Progenitor cell of endocrine pancreas (in vitro differentiated cells): Measurements from ENCODE around the gene RNF10. TPM values are rescaled to one million over a fixed set of nuclear protein-coding genes. Genes with fewer than 3 reads are reported as not detected.
"Not testable (repeated sequence)": the region's sequence is repeated elsewhere in the genome, so short reads cannot be mapped to it uniquely, and the experiment has no call there.

Experiments used
- DNase-seq: peaks from one replicate; pipeline ENCODE4 v3.0.0; 2021; ENCODE audit warnings: low spot score; ENCODE audit not compliant: unreplicated experiment
- H3K27ac Mint-ChIP-seq: 2 replicates; pipeline ENCODE4 v1.8.0; 2021; ENCODE audit warnings: mild to moderate bottlenecking, moderate library complexity, mixed read lengths
- H3K27me3 Mint-ChIP-seq: 2 replicates; pipeline ENCODE4 v1.8.0; 2021; ENCODE audit warnings: mixed read lengths
- H3K36me3 Mint-ChIP-seq: 2 replicates; pipeline ENCODE4 v1.8.0; 2022; ENCODE audit warnings: mixed read lengths; ENCODE audit not compliant: insufficient read depth
- H3K4me1 Mint-ChIP-seq: 2 replicates; pipeline ENCODE4 v1.8.0; 2021; ENCODE audit warnings: low read depth, mixed read lengths
- H3K4me3 Mint-ChIP-seq: 2 replicates; pipeline ENCODE4 v1.8.0; 2021; ENCODE audit warnings: low read depth, mild to moderate bottlenecking, moderate library complexity, mixed read lengths
- H3K9me3 Mint-ChIP-seq: 2 replicates; pipeline ENCODE4 v1.8.0; 2021; ENCODE audit warnings: low read depth, mixed read lengths
- total RNA-seq: library from RNA; stranded (reverse); gene quantifications from 2 replicates; pipeline ENCODE4 v1.2.1, GENCODE V29; 2021
- TF ChIP-seq, protein P1 (sequence below): fragments of 200-600 bp; sonication (generic); IDR thresholded peaks from one replicate; pipeline ENCODE4 v1.5.0; 2021; ENCODE audit warnings: antibody characterized with exemption, mild to moderate bottlenecking; ENCODE audit not compliant: unreplicated experiment

Gene RNF10
- total RNA-seq, 1 donor from 2014 or later, result 167 TPM

DNA sequence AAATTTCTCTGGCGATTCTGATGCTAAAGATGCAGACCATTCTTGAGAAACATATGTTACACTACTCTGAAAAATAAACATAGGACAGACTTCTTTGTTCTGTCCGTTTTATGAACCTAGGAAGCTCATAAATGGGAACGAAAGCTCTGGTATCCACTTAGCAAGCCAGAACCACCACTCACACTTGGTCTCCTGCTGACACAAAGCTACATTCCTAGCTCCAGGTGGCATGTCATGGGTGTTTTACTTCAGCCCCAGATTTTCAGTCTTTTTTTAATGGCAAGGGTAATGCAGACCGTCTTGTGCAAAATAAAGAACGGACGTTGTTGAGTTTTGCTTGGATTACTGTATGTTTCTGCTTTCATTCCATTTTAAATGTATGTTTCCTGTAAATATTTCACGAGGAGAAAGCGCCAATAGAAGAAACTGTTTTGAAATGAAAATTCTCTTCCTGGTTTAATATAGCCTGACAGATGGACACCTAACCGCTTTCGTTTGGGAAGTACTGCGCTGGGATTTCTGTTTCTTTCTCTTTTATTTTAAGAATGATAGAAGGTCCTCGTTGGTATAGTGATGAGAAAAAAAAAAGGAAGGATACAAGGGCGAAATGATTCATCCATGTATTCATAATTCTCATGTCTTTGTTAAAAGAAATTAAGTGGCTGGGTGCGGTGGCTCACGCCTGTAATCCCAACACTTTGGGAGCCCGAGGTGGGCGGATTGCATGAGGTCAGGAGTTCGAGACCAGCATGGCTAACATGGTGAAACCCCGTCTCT, 4.3 kb upstream of the RNF10 start:
- DNase-seq, result no peak
- Mint-ChIP-seq H3K27me3 (no peaks in the 10 kb centered on the region), H3K27ac (peak overlapping the region; percentile 100), H3K4me1 (peaks cover 9% of the 10 kb centered on the region), H3K9me3 (no peaks in the 10 kb centered on the region), H3K36me3 (no peaks in the 10 kb centered on the region), H3K4me3 (peak overlapping the region; percentile 100)
- TF ChIP-seq, protein P1, sequence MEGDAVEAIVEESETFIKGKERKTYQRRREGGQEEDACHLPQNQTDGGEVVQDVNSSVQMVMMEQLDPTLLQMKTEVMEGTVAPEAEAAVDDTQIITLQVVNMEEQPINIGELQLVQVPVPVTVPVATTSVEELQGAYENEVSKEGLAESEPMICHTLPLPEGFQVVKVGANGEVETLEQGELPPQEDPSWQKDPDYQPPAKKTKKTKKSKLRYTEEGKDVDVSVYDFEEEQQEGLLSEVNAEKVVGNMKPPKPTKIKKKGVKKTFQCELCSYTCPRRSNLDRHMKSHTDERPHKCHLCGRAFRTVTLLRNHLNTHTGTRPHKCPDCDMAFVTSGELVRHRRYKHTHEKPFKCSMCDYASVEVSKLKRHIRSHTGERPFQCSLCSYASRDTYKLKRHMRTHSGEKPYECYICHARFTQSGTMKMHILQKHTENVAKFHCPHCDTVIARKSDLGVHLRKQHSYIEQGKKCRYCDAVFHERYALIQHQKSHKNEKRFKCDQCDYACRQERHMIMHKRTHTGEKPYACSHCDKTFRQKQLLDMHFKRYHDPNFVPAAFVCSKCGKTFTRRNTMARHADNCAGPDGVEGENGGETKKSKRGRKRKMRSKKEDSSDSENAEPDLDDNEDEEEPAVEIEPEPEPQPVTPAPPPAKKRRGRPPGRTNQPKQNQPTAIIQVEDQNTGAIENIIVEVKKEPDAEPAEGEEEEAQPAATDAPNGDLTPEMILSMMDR, result no peak

DNA sequence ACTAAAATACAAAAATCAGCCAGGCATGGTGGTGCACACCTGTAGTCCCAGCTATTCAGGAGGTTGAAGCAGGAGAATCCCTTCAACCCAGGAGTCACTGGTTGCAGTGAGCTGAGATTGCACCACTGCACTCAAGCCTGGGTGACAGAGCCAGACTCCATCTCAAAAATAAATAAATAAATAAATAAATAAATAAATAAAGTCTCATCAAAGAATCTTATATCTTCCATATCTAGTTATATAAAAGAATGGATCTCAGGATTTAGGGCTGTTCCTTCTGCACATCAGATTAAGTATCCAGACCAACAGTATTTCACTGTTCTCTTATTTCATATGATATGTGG, 3.8 kb upstream of the RNF10 start:
- not testable (repeated sequence) for DNase-seq, H3K27ac Mint-ChIP-seq, H3K36me3 Mint-ChIP-seq, H3K27me3 Mint-ChIP-seq, H3K9me3 Mint-ChIP-seq, H3K4me3 Mint-ChIP-seq
- peaks cover 12% of the 10 kb centered on the region for H3K4me1 Mint-ChIP-seq

DNA sequence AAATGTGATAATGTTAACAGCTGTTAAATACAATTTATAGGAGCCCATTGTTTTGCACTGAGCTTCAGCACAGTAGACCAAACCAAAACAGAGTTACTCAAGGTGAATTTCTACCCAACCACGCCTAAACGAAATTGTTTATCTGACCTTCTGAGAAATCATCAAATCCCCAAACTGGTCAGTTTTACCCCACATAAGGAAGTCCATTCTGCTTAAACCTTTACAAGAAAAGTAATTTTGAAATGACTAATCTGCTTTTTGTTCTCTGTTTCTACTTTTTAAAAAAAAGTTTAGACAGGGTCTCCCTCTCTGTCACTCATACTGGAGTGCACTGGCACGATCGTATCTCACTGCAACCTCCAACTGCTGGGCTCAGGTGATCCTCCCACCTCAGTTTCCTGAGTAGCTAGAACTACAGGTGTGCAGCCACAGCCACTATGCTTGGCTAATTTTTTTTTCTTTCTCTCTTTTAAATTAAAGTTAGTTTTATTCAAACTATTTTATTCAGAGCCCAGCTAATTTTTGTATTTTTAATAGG, 1.4 kb upstream of the RNF10 start:
- TF ChIP-seq, protein P1, result no peak
- Mint-ChIP-seq H3K4me3 (no peak overlapping the region), H3K9me3 (no peaks in the 10 kb centered on the region), H3K36me3 (peaks cover 4% of the 10 kb centered on the region), H3K4me1 (peaks cover 34% of the 10 kb centered on the region), H3K27me3 (no peaks in the 10 kb centered on the region), H3K27ac (no peak overlapping the region)
- no peak for DNase-seq

DNA sequence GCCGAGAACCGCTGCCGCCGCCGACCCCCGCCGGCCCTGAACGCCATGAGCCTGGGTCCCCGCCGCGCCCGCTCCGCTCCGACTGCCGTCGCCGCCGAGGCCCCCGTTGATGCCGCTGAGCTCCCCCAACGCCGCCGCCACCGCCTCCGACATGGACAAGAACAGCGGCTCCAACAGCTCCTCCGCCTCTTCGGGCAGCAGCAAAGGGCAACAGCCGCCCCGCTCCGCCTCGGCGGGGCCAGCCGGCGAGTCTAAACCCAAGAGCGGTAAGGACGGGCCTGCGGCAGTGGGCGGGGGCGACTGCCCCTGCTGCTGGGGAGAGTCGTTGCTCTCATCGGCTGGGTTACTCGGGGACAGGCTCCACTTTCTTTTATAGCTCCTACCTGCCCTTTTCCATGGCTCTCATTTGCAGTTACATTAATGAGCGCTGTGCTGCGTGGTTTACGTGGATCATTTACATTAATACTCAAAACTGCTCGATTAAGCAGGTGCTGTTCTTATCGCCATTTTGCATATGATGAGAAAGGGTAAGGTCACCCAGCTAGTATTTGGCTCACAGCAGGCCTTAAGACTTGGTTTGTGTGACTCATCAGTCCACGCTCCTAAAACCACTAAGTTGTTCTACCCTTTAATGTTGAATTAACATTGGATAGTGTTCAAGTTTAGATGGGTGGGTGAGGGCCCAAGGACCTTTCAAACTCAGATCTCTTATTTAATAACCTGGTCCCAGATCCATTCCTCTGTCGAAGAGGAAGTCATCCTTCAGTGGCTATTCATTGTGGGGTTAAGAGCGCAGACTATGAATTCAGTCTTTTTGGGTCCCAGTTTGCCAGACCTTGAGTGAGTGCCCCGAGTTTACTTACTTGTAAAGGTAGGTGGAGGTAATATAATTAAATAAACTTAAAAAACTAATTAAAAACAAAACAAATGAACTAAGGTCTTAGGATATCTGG, 823 bp downstream of the RNF10 start:
- no peaks in the 10 kb centered on the region for H3K9me3 Mint-ChIP-seq
- peaks cover 40% of the 10 kb centered on the region for H3K4me1 Mint-ChIP-seq
- H3K27ac Mint-ChIP-seq, result peak overlapping the region; percentile 98
- DNase-seq, result peak; percentile 29
- no peaks in the 10 kb centered on the region for H3K27me3 Mint-ChIP-seq
- H3K36me3 Mint-ChIP-seq, result peaks cover 9% of the 10 kb centered on the region
- TF ChIP-seq, protein P1, result peak; percentile 29
- peak overlapping the region; percentile 95 for H3K4me3 Mint-ChIP-seq

DNA sequence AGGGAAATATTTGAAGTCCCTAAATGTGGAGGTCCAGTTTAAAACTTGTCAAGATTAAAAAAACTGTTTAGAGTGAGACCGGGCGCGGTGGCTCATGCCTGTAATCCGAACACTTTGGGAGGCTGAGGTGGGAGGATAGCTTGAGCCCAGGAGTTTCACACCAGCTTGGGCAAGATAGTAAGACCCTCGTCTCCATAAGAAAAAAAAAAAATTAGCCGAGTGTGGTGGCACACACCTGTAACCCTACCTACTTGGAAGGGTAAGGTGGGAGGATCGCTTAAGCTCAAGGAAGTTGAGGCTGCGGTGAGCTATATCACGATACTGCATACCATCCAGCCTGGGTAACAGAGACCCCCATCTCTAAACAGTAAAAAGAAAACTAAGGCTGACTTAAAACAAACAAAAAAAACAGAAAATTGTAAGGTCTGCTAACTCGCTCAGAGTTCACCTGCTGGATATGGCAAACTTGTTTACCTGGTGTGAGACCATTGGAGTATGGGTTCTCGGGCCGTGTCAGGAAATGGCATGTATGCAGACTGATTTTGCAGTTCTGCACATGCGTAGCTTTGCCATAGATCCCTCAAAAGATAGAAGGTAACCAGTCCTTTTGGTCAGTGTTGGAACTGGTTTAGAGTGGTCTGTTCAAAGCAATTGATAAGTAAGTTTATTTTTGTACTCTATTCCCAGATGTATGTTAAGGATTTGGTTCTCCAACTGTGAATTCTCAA, 2.1 kb downstream of the RNF10 start:
- Mint-ChIP-seq H3K27me3 (no peaks in the 10 kb centered on the region), H3K27ac (peak overlapping the region; percentile 83), H3K36me3 (peaks cover 12% of the 10 kb centered on the region), H3K4me3 (peak overlapping the region; percentile 95), H3K4me1 (peaks cover 40% of the 10 kb centered on the region), H3K9me3 (no peaks in the 10 kb centered on the region)
- no peak for DNase-seq
- TF ChIP-seq, protein P1, result no peak
